Parathyroid adenoma (tissue), 2 donors: ENCODE results near the gene CTSC.

Source experiments
- H2AFZ ChIP-seq: fragments of 300-600 bp; sonication (generic); one replicate; pipeline ENCODE4 v1.7.0; 2017; ENCODE audit warnings: antibody characterized with exemption, mild to moderate bottlenecking
- H3K27ac ChIP-seq: fragments of 300-600 bp; sonication (generic); one replicate; pipeline ENCODE4 v1.7.0; 2017
- H3K27me3 ChIP-seq: fragments of 300-600 bp; sonication (generic); one replicate; pipeline ENCODE4 v1.7.0; 2017; ENCODE audit warnings: low read length; ENCODE audit not compliant: control insufficient read depth, insufficient read depth
- H3K36me3 ChIP-seq: fragments of 300-600 bp; sonication (generic); one replicate; pipeline ENCODE4 v1.7.0; 2017; ENCODE audit warnings: low read length; ENCODE audit not compliant: control insufficient read depth, insufficient read depth
- H3K4me1 ChIP-seq: fragments of 300-600 bp; sonication (generic); one replicate; pipeline ENCODE4 v1.7.0; 2017; ENCODE audit warnings: control low read depth
- H3K4me2 ChIP-seq: fragments of 300-600 bp; sonication (generic); one replicate; pipeline ENCODE4 v1.7.0; 2017; ENCODE audit warnings: low read length
- H3K4me3 ChIP-seq: fragments of 300-600 bp; sonication (generic); one replicate; pipeline ENCODE4 v1.7.0; 2017; ENCODE audit warnings: low read depth, low read length
- H3K79me2 ChIP-seq: fragments of 300-600 bp; sonication (generic); one replicate; pipeline ENCODE4 v1.7.0; 2017; ENCODE audit warnings: control low read depth
- H3K9ac ChIP-seq: fragments of 300-600 bp; sonication (generic); one replicate; pipeline ENCODE4 v1.7.0; 2017; ENCODE audit warnings: mild to moderate bottlenecking
- H3K9me3 ChIP-seq: fragments of 300-600 bp; sonication (generic); one replicate; pipeline ENCODE4 v1.7.0; 2017; ENCODE audit warnings: low read length; ENCODE audit not compliant: control insufficient read depth
- TF ChIP-seq, protein P1 (sequence below): fragments of 300-600 bp; sonication (generic); IDR thresholded peaks from one replicate; pipeline ENCODE4 v1.7.0; 2017; ENCODE audit warnings: antibody characterized with exemption, mild to moderate bottlenecking
- donor health status: primary hyperparathyroidism.

The CTSC gene

DNA sequence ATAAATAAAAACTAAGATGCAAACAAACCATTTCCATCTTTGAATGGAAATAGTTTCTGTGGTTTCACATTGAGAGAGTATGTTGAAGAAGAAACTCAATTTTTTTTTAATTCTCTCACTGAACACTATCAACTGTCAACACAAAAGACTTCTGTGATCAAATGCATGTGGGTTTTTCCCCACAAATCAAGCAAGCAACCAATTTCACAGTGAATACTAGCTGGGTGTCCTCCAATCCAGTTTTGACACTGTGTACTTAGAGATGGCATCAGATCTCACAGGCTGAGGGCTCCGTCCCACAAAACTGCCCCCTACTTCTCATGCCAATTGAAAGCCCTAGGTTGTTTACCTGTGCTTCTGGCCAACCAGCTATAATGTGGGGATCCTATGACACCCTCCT lies 34.5 kb downstream of the CTSC start:
- Histone ChIP-seq H3K36me3 (no peaks in the 10 kb centered on the region), H3K79me2 (no peaks in the 10 kb centered on the region), H3K9me3 (no peaks in the 10 kb centered on the region), H3K4me2 (no peak overlapping the region), H3K27ac (no peak overlapping the region), H2AFZ (no peak overlapping the region), H3K9ac (no peak overlapping the region), H3K27me3 (no peaks in the 10 kb centered on the region), H3K4me1 (no peaks in the 10 kb centered on the region), H3K4me3 (no peak overlapping the region)
- TF ChIP-seq, protein P1, sequence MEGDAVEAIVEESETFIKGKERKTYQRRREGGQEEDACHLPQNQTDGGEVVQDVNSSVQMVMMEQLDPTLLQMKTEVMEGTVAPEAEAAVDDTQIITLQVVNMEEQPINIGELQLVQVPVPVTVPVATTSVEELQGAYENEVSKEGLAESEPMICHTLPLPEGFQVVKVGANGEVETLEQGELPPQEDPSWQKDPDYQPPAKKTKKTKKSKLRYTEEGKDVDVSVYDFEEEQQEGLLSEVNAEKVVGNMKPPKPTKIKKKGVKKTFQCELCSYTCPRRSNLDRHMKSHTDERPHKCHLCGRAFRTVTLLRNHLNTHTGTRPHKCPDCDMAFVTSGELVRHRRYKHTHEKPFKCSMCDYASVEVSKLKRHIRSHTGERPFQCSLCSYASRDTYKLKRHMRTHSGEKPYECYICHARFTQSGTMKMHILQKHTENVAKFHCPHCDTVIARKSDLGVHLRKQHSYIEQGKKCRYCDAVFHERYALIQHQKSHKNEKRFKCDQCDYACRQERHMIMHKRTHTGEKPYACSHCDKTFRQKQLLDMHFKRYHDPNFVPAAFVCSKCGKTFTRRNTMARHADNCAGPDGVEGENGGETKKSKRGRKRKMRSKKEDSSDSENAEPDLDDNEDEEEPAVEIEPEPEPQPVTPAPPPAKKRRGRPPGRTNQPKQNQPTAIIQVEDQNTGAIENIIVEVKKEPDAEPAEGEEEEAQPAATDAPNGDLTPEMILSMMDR, result no peak

DNA sequence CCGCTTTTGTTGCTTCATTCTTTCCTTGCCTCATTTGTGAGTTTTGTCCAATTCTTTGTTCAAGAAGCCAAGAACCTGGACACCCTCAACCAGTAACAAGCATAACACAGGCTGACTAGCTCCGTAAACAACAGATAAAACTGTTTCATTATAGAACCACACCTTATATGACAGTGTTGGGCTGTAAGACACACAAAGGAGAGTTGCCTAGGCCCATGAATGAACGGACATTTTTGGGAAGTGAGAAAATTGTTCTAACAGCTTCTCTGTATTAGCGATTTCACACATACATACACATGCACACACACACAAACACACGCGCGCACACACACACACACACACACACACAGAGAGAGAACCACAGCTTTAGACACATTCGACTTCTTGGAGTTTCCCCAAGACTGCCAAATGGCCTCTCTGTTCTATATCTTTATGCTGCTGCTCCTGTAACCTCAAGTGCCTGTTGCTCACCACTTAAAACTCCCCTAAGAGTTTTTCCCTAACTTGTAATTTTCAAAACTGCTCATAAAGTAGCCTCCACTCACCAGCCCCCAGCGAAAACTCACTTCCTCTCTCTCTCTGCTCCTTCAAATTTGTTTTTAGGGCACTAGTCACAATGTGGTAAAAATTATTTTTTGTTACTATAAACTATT lies 35.9 kb downstream of the CTSC start:
- Histone ChIP-seq H3K79me2 (no peaks in the 10 kb centered on the region), H3K4me2 (no peak overlapping the region), H3K9me3 (no peaks in the 10 kb centered on the region), H3K9ac (no peak overlapping the region), H3K36me3 (no peaks in the 10 kb centered on the region), H2AFZ (no peak overlapping the region), H3K27ac (no peak overlapping the region), H3K27me3 (no peaks in the 10 kb centered on the region), H3K4me3 (no peak overlapping the region), H3K4me1 (no peaks in the 10 kb centered on the region)
- TF ChIP-seq, protein P1, result no peak

DNA sequence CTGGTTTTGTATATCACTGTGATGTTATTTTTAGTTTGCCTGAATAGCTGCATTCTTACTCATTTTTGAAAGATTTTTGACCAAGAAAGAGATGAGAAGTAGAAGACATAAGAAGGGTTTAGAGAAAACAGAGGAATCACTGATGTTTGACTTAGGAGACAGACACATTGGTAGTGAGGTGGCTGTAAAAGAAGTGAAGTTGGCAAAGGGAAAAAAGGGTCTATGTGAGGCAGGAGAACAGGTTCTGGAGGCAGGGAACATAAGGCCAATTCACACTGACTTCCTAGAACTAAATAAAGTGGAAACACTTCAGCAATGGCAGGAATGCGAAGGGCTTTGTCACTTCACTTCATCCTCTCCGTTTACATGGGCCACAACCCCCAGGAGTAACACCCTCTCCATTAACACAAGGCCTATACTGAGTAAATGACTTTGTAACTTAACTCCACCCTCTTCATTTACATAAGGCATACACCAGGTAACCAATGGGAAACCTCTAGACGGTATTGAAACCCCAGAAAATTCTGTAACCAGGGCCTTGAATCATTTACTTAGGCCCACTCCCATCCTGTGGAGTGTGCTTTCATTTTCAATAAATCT lies 36.5 kb downstream of the CTSC start:
- Histone ChIP-seq H2AFZ (no peak overlapping the region), H3K4me3 (no peak overlapping the region), H3K9me3 (no peaks in the 10 kb centered on the region), H3K27ac (no peak overlapping the region), H3K36me3 (no peaks in the 10 kb centered on the region), H3K27me3 (no peaks in the 10 kb centered on the region), H3K4me2 (no peak overlapping the region), H3K9ac (no peak overlapping the region), H3K79me2 (no peaks in the 10 kb centered on the region), H3K4me1 (no peaks in the 10 kb centered on the region)
- TF ChIP-seq, protein P1, result no peak

DNA sequence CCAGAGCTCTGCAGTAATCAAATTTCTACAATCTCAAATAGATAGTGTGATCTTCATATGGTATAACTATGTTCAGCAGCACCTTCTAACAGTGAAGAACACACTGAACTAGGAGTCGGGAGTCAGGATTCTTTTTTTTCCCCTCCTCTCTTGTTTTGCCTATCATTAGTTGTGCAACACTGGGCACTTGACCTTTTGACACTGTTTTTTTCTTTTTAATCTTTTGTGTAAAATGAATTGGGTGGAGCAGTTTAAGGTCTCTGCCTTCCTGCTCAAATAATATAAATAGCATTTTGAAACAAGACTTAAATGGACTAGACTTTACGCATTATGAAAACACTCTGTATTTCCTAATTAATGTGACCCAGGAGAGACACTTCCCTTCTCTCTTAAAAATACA lies 39.7 kb downstream of the CTSC start:
- Histone ChIP-seq H3K27ac (no peak overlapping the region), H3K36me3 (no peaks in the 10 kb centered on the region), H3K4me3 (no peak overlapping the region), H3K4me1 (no peaks in the 10 kb centered on the region), H3K79me2 (no peaks in the 10 kb centered on the region), H3K27me3 (no peaks in the 10 kb centered on the region), H2AFZ (no peak overlapping the region), H3K9ac (no peak overlapping the region), H3K4me2 (no peak overlapping the region), H3K9me3 (no peaks in the 10 kb centered on the region)
- TF ChIP-seq, protein P1, result no peak

DNA sequence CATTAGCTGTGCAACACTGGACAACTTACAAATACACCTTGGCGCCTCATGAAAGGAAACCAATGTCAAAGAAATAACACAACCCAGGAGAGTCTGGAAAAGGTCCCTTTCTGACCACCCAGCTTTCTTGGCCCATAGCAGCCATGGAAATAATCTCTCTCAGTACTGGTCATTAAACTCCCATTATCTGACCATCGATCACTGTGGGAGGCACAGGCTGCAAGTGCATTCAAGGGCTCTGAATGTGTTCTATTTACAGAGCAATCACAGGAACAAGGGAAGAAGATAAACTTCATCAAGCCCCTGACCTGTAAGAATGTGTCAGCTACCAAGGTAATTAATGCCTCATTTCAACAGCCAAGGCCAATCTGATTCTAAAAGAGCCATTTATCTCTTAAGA lies 40.1 kb downstream of the CTSC start:
- Histone ChIP-seq H3K9ac (no peak overlapping the region), H3K27me3 (no peaks in the 10 kb centered on the region), H3K4me1 (no peaks in the 10 kb centered on the region), H3K4me2 (no peak overlapping the region), H2AFZ (no peak overlapping the region), H3K79me2 (no peaks in the 10 kb centered on the region), H3K4me3 (no peak overlapping the region), H3K9me3 (no peaks in the 10 kb centered on the region), H3K27ac (no peak overlapping the region), H3K36me3 (no peaks in the 10 kb centered on the region)
- TF ChIP-seq, protein P1, result no peak
